Gastrocnemius medialis (tissue), 4 donors: ENCODE data around the gene SLC25A47.

Experiments used
- POLR2A ChIP-seq, 2 donors: fragments of 450-650 bp; IDR thresholded peaks; one replicate each; pipeline ENCODE4 v1.6.1; 2017; ENCODE audit warnings: antibody characterized with exemption in 2 of 2, mild to moderate bottlenecking in 2 of 2, moderate library complexity in 2 of 2
- TF ChIP-seq, protein P1 (sequence below), 5 experiments: fragments of 450-650 bp in 3 of 5; fragments of 200-600 bp in 2 of 5; sonication (generic) in 2 of 5; IDR thresholded peaks in 4 of 5; conservative IDR thresholded peaks in 1 of 5; 1 replicate in 4 of 5; 2 replicates in 1 of 5; pipeline ENCODE4 v1.5.1; 2016 to 2019; ENCODE audit warnings: antibody characterized with exemption in 5 of 5, mild to moderate bottlenecking in 3 of 5, moderate library complexity in 3 of 5

DNA sequence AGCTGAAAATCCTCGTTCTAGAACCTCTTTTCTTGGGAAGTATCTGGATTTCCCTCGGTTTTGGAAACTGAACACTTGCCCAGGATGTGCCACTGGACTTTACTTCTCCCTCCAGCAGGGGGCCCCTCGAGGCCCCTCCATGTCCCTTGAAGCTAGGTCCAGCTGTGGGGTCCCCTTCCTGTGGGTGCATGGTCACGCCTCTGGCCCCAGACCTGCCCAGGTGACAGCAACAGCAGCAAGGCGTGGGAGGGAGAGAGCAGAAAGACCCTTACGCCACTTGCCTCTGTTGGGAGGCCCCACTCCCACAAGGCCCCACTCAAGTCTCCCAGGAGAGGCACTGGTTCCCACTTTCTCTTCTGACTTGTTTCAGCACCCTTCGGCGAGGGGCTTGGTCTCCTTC is 20.0 kb upstream of the SLC25A47 start:
- TF ChIP-seq, protein P1, sequence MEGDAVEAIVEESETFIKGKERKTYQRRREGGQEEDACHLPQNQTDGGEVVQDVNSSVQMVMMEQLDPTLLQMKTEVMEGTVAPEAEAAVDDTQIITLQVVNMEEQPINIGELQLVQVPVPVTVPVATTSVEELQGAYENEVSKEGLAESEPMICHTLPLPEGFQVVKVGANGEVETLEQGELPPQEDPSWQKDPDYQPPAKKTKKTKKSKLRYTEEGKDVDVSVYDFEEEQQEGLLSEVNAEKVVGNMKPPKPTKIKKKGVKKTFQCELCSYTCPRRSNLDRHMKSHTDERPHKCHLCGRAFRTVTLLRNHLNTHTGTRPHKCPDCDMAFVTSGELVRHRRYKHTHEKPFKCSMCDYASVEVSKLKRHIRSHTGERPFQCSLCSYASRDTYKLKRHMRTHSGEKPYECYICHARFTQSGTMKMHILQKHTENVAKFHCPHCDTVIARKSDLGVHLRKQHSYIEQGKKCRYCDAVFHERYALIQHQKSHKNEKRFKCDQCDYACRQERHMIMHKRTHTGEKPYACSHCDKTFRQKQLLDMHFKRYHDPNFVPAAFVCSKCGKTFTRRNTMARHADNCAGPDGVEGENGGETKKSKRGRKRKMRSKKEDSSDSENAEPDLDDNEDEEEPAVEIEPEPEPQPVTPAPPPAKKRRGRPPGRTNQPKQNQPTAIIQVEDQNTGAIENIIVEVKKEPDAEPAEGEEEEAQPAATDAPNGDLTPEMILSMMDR (IDR thresholded peaks at IDR 0.05 in 4 of 5, conservative IDR thresholded peaks at IDR 0.05 in 1 of 5) = peak; percentile 16 to 57 (median 43)
- TF ChIP-seq POLR2A (IDR thresholded peaks at IDR 0.05) = no peak
